Osteoblast (primary cell): ENCODE results near the gene MMP17. TPM values are rescaled to one million over a fixed set of nuclear protein-coding genes. Genes with fewer than 3 reads are reported as not detected.
A peak's percentile ranks its signal among the peaks of the same experiment; 100 is the strongest.

Experiments used
- DNase-seq: peaks from one replicate; pipeline ENCODE4 v3.0.0; 2011; ENCODE audit warnings: low spot score, mixed read lengths; ENCODE audit not compliant: insufficient read length; ENCODE audit errors: missing footprints
- H2AFZ ChIP-seq: 2 replicates; pipeline ENCODE4 v1.6.0; 2011; ENCODE audit warnings: mild to moderate bottlenecking, low read length
- H3K27ac ChIP-seq: 2 replicates; pipeline ENCODE4 v1.5.1; 2011; ENCODE audit warnings: mild to moderate bottlenecking, low read depth, low read length, moderate library complexity
- H3K27me3 ChIP-seq: 2 replicates; pipeline ENCODE4 v1.6.0; 2012; ENCODE audit warnings: mild to moderate bottlenecking, control low read depth, inconsistent platforms, low read length, moderate library complexity; ENCODE audit not compliant: insufficient read depth
- H3K36me3 ChIP-seq: 2 replicates; pipeline ENCODE4 v1.5.1; 2011; ENCODE audit warnings: mild to moderate bottlenecking, low read length, control low read depth, moderate library complexity; ENCODE audit not compliant: insufficient read depth
- H3K4me1 ChIP-seq: 2 replicates; pipeline ENCODE4 v1.5.1; 2011; ENCODE audit warnings: mild to moderate bottlenecking, low read length, control low read depth, moderate library complexity; ENCODE audit not compliant: insufficient read depth
- H3K4me2 ChIP-seq: 2 replicates; pipeline ENCODE4 v1.6.0; 2011; ENCODE audit warnings: mild to moderate bottlenecking, low read length; ENCODE audit not compliant: insufficient read depth
- H3K4me3 ChIP-seq: fragments of 200-600 bp; sonication (generic); 3 replicates; pipeline ENCODE4 v1.5.1; 2012; ENCODE audit warnings: mild to moderate bottlenecking, low read length, inconsistent platforms; ENCODE audit not compliant: insufficient read depth
- H3K79me2 ChIP-seq: 2 replicates; pipeline ENCODE4 v1.6.0; 2012; ENCODE audit warnings: mild to moderate bottlenecking, low read length, control low read depth, inconsistent platforms; ENCODE audit not compliant: insufficient read depth
- H3K9me3 ChIP-seq: 2 replicates; pipeline ENCODE4 v1.5.1; 2011; ENCODE audit warnings: low read depth, low read length, control low read depth
- H4K20me1 ChIP-seq: 2 replicates; pipeline ENCODE4 v1.6.0; 2012; ENCODE audit warnings: mild to moderate bottlenecking, low read length, control low read depth; ENCODE audit not compliant: insufficient read depth
- CTCF ChIP-seq: IDR thresholded peaks from 2 replicates; pipeline ENCODE4 v1.5.1; 2011; ENCODE audit warnings: mild to moderate bottlenecking, low read depth, low read length, moderate library complexity; ENCODE audit errors: extremely low read depth
- total RNA-seq: library from RNA; depleted of rRNA; stranded (reverse); fragments of >200 nt; gene quantifications from 2 replicates; pipeline ENCODE4 v1.2.3, GENCODE V29; 2012

The MMP17 gene
- total RNA-seq, 1 donor: 10.5 TPM

- Histone ChIP-seq H3K4me3 (no peak overlapping the region), H3K27ac (no peak overlapping the region), H2AFZ (no peak overlapping the region), H3K4me1 (peaks cover 6% of the 10 kb centered on the region), H3K9me3 (no peaks in the 10 kb centered on the region), H3K36me3 (no peaks in the 10 kb centered on the region), H4K20me1 (no peaks in the 10 kb centered on the region), H3K4me2 (no peak overlapping the region), H3K79me2 (no peaks in the 10 kb centered on the region), H3K27me3 (peaks cover 8% of the 10 kb centered on the region)
- TF ChIP-seq CTCF: no peak
- DNase-seq: peak; percentile 87
Measured at GRCh38 chr12:131851741-131852550, 23.8 kb downstream of the MMP17 start.

GRCh38 chr12:131852551-131853299 lies 24.5 kb downstream of the MMP17 start:
- Histone ChIP-seq H3K4me3 (no peak overlapping the region), H3K9me3 (no peaks in the 10 kb centered on the region), H3K4me2 (no peak overlapping the region), H3K27me3 (peaks cover 8% of the 10 kb centered on the region), H4K20me1 (no peaks in the 10 kb centered on the region), H3K4me1 (peaks cover 6% of the 10 kb centered on the region), H3K36me3 (no peaks in the 10 kb centered on the region), H3K27ac (no peak overlapping the region), H2AFZ (peak overlapping the region; percentile 76), H3K79me2 (no peaks in the 10 kb centered on the region)
- no peak for TF ChIP-seq CTCF
- peak; percentile 90 for DNase-seq

- Histone ChIP-seq H3K36me3 (no peaks in the 10 kb centered on the region), H3K4me2 (no peak overlapping the region), H3K79me2 (no peaks in the 10 kb centered on the region), H3K4me3 (no peak overlapping the region), H3K9me3 (no peaks in the 10 kb centered on the region), H3K27me3 (peaks cover 8% of the 10 kb centered on the region), H2AFZ (no peak overlapping the region), H4K20me1 (no peaks in the 10 kb centered on the region), H3K4me1 (peaks cover 6% of the 10 kb centered on the region), H3K27ac (no peak overlapping the region)
- DNase-seq: peak; percentile 75
- no peak for TF ChIP-seq CTCF
Measured at GRCh38 chr12:131853832-131854797, 25.9 kb downstream of the MMP17 start.
